GM15510 (cell line): ENCODE results near the gene FCN1.

ENCODE experiments used
- POLR2A ChIP-seq: IDR thresholded peaks from 3 replicates; pipeline ENCODE4 v1.6.1; 2011; ENCODE audit warnings: borderline replicate concordance; ENCODE audit not compliant: insufficient read length; ENCODE audit errors: extremely low read depth

Gene FCN1

DNA sequence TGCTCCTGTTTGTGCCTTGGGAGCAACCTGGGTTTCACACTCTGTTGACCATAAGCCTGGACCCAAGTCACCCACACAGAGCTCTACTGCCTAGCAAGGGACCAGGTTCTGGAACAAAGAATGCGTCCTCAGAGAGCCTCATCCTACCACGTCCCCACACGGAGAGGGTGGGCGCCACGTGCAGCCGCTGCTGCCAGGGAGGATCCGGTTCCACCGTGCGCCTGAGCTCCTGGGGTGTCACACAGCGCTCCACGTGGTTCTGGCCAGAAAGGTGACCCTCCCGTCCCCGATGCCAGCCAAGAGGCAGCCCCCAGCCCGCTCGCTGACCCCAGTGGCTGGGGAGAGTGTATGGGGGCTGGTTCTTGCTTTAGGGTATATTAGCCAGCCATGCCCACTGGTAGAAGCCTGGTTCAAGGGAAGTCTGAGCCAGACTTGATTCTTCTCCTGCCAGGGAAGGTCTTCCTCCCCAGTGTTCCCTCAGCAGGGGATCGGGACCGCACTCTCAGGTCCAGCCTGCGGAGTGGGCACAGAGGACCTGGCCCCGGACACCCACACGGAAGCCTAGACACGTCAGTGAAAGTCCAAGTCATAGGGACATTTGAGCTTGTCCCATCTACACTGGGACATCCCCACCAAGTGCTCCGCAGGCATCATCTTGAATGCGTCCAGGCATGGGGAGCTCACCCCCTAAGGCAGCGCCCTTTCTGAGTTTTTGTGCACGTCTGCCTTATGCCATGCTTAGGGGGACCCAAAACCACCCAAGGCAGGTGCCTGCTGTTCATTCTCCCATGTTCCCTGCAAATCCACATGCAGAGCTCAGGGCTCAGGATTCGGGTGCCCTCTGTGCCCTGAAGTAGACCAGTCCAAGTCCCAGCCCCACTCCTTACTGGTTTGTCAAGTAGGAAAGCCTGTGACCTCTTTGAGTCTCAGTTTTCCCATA is 2.4 kb downstream of the FCN1 start:
- TF ChIP-seq POLR2A, result no peak

DNA sequence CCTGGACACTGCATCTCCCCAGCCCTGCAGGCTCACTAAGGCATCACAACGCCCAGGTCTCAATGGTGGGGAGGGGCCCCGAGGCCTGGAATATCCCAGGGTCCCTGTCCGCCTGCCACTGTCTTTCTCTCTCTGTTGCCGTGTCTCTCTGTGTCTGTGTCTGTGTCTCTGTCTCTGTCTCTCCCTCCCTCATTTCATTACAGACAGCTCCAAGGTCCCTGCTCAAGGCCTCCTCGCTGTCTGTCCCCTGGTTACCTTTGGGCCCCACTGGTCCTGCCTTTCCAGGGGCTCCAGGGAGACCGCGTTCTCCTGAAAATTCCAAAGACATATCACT is 3.2 kb downstream of the FCN1 start:
- TF ChIP-seq POLR2A, result no peak

DNA sequence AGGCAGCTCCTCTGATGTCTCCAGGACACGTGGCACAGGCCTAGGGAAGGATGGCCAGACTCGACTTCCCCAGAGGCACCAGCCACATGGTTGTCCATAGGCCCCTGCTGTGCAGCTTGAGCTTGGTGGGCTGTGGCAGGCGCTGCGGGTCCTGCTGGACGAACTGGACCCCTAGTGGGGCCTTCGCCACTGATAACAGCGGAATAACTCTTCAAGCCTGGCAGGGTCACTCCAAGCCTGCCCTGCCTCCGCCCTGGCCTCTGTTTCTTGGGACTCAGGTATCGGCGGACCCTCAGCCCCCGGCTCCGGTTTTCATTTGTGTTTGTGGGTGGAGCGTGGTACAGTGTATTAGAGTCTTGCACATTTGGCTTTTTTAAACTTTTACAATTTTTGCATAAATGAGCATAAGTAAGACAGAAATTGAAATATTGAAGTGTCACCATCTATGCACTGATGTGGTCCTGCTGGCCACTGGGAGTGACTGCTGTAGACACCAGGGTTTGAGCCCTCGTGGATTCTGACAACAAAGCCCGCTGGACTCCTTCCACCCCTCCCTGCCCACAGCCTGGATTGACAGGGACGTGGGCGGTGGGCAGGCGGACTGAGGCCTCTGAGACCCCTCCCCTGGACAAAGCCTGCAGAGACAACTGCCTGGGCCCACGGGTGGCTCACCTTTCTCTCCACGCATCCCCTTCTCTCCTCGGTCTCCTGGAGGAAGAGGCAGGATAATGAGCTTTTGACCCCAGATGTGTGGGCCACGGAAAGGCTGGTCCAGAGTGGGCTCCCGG is 3.8 kb downstream of the FCN1 start:
- no peak for TF ChIP-seq POLR2A

DNA sequence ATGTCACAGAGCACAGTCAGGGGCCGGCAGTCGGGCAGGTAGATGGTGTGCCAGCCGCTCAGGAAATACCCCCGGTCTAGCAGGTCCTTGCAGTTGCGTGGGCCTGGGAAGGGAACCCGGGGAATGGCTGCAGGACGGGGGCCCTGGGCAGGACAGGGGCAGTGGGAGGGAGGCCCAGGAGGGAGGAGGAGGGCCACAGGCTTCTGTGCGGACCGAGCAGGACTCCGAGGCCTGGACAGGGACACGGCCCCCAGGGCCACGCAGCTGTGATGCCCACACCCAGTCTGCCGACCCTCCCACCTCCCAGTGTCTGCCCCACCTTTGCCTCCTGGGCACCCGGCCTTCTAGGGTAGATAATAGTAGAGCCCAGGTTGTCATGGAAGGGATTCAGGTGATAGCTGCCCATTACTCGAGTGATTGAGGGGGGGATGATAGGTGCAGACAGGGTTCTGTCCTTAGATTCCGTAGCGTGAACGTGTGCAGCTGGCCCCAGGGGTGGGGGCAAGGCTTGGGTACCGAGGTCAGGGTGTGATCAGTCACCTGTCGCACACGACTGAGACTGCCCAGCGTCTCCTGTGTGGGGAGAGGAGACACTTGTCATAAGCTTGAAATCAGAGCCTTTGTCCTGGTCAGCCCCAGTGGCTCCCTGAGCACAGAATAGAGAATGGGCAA is 4.5 kb downstream of the FCN1 start:
- TF ChIP-seq POLR2A, result no peak

DNA sequence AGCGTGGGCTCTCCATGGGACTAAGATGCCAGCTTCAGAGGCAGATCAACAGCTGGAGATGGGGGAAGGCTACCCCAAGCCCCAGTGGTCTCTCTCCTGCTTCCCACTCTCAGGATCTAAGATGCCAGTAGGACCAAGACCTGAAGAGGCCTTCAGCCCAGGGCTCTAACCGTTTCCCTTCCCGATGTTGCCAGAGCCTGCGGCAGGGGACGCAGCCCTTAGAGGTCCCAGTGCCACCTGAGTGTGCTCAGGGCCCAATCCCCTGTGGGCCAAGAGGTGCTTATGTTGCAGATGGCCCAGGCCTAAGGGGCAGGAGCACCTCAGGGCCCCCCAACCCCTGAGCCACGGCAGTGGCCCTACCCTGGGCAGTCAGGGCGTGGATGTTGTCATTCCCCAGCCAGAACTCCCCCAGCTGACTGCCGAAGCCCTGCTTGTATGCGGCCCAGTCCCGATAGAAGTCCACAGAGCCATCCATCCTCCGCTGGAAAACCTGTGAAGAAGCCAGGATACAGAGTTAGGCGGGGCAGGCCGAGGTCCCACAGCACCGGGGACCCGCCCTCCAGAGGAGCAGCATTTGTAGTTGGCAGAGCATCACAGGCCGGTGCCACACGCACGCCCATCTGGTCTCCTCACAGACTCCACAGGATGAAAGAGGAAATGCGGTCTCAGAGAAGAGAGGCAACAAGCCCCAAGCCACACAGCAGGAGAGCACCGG is 5.4 kb downstream of the FCN1 start:
- TF ChIP-seq POLR2A, result no peak

DNA sequence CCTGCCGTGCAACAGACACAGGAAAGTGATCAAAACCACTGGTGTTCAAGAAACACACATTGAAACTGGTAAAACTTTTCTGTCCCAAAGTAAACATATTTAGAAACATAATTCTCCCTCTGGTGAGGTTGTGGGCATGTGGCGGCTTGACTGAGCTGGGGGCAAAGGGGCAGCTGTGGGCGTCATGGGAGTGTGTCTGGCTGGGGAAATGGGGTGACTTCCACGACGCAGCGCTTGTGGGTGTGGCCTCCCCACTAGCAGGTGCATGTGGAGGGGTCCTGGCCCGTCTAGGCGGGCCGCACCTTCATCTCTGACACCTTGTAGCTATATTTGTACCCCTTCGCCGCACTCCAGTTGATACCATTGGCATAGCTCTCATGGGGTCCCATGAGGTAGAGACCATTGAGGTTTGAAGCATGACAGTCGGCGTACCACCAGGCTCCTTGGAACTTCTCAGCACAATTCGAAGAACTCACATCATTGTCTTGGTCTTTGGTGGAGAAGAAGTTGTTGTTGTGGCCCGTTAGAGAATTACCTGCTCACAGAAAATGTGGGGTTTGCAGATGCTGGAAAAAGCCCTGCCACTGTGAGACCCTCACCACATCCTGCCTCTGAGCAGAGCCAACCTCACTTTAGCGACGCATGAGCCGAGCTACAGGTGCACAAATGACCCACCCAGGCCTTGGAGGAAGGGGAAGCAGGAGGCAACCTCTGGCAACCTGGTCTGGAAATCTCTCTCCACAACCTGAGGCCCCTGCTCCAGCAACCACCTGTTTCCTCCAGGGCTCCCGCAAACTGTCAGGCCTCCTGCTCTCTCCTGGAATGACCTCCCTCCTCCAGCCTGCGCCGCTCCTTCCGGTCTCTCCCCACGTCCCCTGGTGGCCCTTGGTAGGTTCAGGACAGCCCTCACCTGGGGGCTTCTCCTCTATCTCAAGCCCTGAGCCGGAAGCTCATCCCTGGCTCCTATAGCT is 7.9 kb downstream of the FCN1 start:
- TF ChIP-seq POLR2A, result no peak

DNA sequence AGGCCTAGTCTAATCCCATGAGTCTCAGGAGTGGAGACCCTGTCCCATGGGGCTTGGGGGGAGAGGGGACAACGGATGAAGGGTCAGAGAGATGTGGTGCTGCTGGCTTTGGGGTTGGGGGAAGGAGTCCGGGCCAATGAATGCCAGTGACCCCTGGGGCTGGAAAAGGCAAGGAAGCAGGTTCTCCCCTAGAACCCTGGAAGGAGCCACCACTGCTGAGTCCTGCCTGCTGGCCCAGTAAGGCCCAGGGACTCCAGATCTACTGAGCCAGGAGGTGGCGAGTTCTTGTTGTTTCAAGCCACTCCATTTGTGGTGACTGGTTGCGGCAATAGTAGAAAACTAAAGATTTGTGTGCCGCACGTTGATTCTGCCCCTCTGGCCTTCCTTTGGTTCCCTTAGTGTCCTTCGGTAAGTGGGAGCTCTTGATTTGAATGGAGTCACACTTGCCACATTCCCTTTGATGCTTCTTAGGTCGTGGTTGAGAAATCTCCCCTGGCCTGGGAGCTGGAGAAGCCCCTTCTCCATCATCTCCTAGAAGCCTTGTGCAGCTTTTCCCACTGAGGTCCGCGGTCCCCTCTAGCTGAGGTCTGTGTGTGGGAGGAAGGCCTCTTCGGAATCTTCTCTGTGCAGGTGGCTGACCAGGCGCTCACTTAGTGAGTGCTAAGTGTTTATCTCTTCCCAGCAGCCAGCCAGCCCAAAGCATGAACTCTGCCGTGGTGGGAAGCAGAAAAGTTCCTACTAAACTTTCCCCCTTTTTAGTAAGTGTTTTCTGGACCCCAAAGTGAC is 9.0 kb downstream of the FCN1 start:
- TF ChIP-seq POLR2A, result no peak

DNA sequence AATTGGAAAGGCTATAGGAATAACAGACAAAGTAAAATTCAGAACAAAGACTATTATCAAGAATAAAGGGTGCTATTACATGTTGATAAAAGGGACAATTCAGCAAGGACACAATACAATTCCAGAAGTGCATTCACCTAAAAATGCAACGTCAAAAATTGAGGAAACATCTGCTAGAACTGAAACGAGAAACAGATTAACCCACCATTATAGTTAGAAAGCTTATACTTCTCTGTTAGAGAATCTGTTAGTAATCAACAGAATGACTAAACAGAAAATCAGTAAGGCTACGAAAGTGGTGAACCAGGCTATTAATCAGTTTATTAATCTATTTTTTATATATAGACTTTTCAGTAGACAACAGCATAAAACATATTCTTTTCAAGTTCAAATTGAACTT is 14.8 kb downstream of the FCN1 start:
- TF ChIP-seq POLR2A, result no peak

DNA sequence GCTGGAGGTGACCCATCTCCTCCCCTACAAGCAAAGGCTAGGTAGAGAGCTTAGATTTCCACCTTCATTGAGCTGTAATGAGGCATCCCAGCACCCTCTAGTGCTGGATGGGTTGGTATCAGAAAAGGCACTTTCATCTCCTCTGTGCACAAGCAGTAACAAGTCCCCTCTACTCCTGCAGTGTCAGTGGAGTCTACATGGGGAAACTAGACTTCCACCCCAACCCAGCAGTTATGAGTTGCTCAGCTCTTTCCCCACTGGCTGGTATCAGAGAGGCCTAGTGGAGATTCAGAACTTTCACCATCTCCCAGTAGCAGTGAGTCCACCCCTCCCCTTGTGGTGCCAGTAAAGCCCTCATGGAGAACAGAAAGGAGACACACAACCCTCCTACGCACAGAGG is 17.9 kb downstream of the FCN1 start:
- TF ChIP-seq POLR2A, result no peak

DNA sequence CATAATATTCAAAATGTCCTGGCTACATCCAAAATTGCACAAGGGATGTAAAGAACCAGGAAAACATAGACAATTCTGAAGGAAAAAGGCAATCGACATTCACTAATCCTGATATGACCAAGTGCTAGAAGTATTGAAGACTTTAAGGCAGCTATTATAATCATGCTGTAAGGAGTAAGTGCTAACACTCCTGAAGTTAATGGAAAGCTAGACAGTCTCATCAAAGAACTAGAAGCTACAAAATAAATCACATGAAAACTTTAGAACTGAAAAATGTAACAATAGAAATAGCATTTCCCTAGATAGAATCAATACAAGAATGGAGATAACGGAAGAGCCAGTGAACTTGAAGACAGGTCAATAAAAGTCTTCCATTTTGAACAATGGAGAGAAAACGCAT is 18.5 kb downstream of the FCN1 start:
- no peak for TF ChIP-seq POLR2A

DNA sequence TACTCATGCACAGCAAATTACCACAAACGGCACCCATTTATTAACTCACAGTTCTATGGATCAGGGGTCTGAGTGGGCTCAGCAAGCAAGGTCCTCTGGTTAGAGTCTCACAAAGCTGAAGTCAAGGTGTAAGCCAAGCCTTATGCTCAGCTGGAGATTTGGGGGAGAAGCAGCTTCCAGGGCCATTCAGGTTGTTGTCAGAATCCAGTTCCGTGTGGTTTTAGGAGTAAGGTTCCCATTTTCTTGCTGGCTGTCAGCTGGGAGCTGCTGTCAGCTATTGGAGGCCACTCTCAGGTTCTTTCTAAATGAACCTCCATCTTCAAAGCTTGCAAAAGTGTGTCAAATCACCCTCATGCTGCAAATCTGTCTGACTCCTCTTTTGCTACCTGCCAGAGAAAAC is 19.4 kb downstream of the FCN1 start:
- no peak for TF ChIP-seq POLR2A

DNA sequence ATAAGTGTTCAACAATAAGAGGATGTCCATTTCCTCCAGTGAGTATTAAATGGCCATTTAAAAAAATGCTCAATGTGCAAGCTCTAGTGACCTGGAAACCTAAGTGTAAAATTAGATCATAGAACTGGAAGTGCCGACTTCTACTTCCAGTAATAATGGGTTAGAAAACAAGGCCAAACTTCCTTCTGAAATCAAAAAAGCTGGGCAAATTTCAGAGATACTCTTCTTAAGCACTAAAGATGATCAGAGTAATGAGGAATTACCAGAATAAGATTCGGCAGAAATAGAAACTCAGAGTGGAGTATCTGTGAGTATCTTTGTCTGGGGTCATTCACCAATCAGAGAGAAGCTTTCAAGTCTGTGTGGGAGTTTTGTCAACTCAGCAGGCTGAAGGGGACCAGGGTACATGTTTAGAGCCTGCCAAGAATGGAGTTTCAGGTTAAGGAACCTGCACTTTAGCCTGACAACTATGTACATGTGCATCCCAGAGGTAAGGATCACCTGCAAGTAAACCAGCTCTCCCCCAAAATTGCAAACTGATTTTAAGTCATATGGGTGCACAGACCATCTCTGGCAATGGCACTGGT is 20.0 kb downstream of the FCN1 start:
- no peak for TF ChIP-seq POLR2A
